LNCaP clone FGC (cell line): Measurements from ENCODE around the gene ASPRV1.

Source experiments
- DNase-seq: peaks from one replicate; pipeline ENCODE4 v3.0.0-alpha.2; 2011; ENCODE audit warnings: low read depth
- H3K4me3 ChIP-seq: 2 replicates; pipeline ENCODE4 v1.5.1; 2011; ENCODE audit warnings: mild to moderate bottlenecking, low read depth, low read length, control low read depth
- CTCF ChIP-seq: IDR thresholded peaks from 2 replicates; pipeline ENCODE4 v1.5.1; 2012; ENCODE audit warnings: mild to moderate bottlenecking; ENCODE audit not compliant: control insufficient read depth, insufficient read depth; ENCODE audit errors: extremely low read depth

The ASPRV1 gene

GRCh38 chr2:69946351-69947324 lies 14.8 kb downstream of the ASPRV1 start:
- no peak for TF ChIP-seq CTCF
- H3K4me3 ChIP-seq = no peak overlapping the region
- no peak for DNase-seq

- H3K4me3 ChIP-seq = no peak overlapping the region
- no peak for TF ChIP-seq CTCF
- DNase-seq = no peak
Measured at GRCh38 chr2:69945941-69946340, 15.5 kb downstream of the ASPRV1 start.

GRCh38 chr2:69945441-69945840 lies 16.0 kb downstream of the ASPRV1 start:
- no peak for DNase-seq
- no peak overlapping the region for H3K4me3 ChIP-seq
- no peak for TF ChIP-seq CTCF

- DNase-seq = no peak
- no peak overlapping the region for H3K4me3 ChIP-seq
- TF ChIP-seq CTCF = no peak
Measured at GRCh38 chr2:69944756-69945155, 16.7 kb downstream of the ASPRV1 start.

GRCh38 chr2:69943843-69944525 lies 17.4 kb downstream of the ASPRV1 start:
- H3K4me3 ChIP-seq = no peak overlapping the region
- no peak for DNase-seq
- no peak for TF ChIP-seq CTCF

- DNase-seq = no peak
- H3K4me3 ChIP-seq = no peak overlapping the region
- TF ChIP-seq CTCF = no peak
Measured at GRCh38 chr2:69943000-69943842, 18.2 kb downstream of the ASPRV1 start.
